Right lobe of liver (tissue), 6 donors: Measurements from ENCODE around the gene FKBP5. TPM values are rescaled to one million over a fixed set of nuclear protein-coding genes. Genes with fewer than 3 reads are reported as not detected.

Experiments used
- ATAC-seq, 4 donors: fragments of 200-7000 bp; cut with Tn5 transposase; one replicate each; pipeline ENCODE4 v1.9.1; 2020; ENCODE audit warnings: mild to moderate bottlenecking in 4 of 4, moderate library complexity in 4 of 4
- DNase-seq, 3 donors: peaks; one replicate each; pipeline ENCODE4 v3.0.0-alpha.2; 2020
- H3K27ac ChIP-seq, 3 donors: fragments of 200-600 bp; one replicate each; pipeline ENCODE4 v1.8.0; 2022
- H3K27me3 ChIP-seq, 2 donors: fragments of 200-600 bp; one replicate each; pipeline ENCODE4 v1.8.0; 2022
- H3K36me3 ChIP-seq, 4 donors: fragments of 200-600 bp; sonication (generic) in 1 of 4; one replicate each; pipeline versions ENCODE4 v1.5.1 to v1.8.0; 2017 to 2022; ENCODE audit warnings: control low read depth in 1 of 4
- H3K4me1 ChIP-seq, 4 donors: fragments of 200-600 bp; sonication (generic) in 1 of 4; one replicate each; pipeline versions ENCODE4 v1.5.1 to v1.8.0; 2017 to 2022; ENCODE audit warnings: control low read depth in 1 of 4
- H3K4me3 ChIP-seq, 3 donors: fragments of 200-600 bp; one replicate each; pipeline ENCODE4 v1.8.0; 2022
- H3K9me3 ChIP-seq, 4 donors: fragments of 200-600 bp; sonication (generic) in 1 of 4; one replicate each; pipeline versions ENCODE4 v1.5.1 to v1.8.0; 2017 to 2022; ENCODE audit warnings: control low read depth in 1 of 4
- POLR2A ChIP-seq: fragments of 450-650 bp; IDR thresholded peaks from one replicate; pipeline ENCODE4 v1.6.1; 2017; ENCODE audit warnings: antibody characterized with exemption, mild to moderate bottlenecking
- WGBS: methylation state at CpG from one replicate; pipeline ENCODE4 v1.1.6; 2018; ENCODE audit warnings: low coverage, low lambda C conversion rate; ENCODE audit not compliant: insufficient coverage; ENCODE audit errors: missing lambda C conversion rate; 5-methylcytosine and 5-hydroxymethylcytosine counted together
- intact Hi-C, 2 donors: fragments of 100-400 bp; cut with DNase I; formaldehyde crosslinking; loops; one replicate each; pipeline versions ENCODE4 v1.11.2 to v1.14.1; 2022
- total RNA-seq, 6 experiments: library from RNA; depleted of rRNA in 2 of 6; stranded (reverse); fragments of >200 nt in 2 of 6; fragmentation: NEBNext Ultra II Directional in 3 of 6; extraction: Animal tissue kit (Norgen Biotek cat#: 25700) in 3 of 6; gene quantifications; one replicate each; pipeline versions ENCODE4 v1.1.0 to v1.2.4, GENCODE V29; 2016 to 2023
- TF ChIP-seq, protein P1 (sequence below), 4 donors: fragments of 200-600 bp in 3 of 4; fragments of 450-650 bp in 1 of 4; IDR thresholded peaks; one replicate each; pipeline versions ENCODE4 v1.5.1 to v1.8.0; 2016 to 2022; ENCODE audit warnings: antibody characterized with exemption in 4 of 4, mild to moderate bottlenecking in 2 of 4
- donor health status: DM: no; HTN: yes; CAD: no.
- donor health status: DM: no; HTN: no; CAD: no.
- donor health status: DM: no; HTN: no; CAD: no.
- donor health status: DM: no; HTN: yes; CAD: no.
- donor health status: DM: no; HTN: yes; CAD: no.

FKBP5 gene
- total RNA-seq, 6 experiments from 2014 or later = 36.1 to 387 (median 111) TPM

GRCh38 chr6:35719404-35719829, 30.7 kb upstream of the FKBP5 start:
- ATAC-seq (no peak), DNase-seq (peak in 1 of 3 donors; percentile 46)
- TF ChIP-seq, protein P1, sequence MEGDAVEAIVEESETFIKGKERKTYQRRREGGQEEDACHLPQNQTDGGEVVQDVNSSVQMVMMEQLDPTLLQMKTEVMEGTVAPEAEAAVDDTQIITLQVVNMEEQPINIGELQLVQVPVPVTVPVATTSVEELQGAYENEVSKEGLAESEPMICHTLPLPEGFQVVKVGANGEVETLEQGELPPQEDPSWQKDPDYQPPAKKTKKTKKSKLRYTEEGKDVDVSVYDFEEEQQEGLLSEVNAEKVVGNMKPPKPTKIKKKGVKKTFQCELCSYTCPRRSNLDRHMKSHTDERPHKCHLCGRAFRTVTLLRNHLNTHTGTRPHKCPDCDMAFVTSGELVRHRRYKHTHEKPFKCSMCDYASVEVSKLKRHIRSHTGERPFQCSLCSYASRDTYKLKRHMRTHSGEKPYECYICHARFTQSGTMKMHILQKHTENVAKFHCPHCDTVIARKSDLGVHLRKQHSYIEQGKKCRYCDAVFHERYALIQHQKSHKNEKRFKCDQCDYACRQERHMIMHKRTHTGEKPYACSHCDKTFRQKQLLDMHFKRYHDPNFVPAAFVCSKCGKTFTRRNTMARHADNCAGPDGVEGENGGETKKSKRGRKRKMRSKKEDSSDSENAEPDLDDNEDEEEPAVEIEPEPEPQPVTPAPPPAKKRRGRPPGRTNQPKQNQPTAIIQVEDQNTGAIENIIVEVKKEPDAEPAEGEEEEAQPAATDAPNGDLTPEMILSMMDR (IDR thresholded peaks at IDR 0.05) = no peak
- no peak for TF ChIP-seq POLR2A
- H3K27ac ChIP-seq = peak overlapping the region; percentile 36 to 63 (median 56)
- peaks cover 0 to 39% (median 17%) of the 10 kb centered on the region in 4 donors for H3K4me1 ChIP-seq
- intact Hi-C loops = no loop called here
- no peaks in the 10 kb centered on the region for H3K27me3 ChIP-seq
- H3K4me3 ChIP-seq = peak overlapping the region in 1 of 3 donors; percentile 19
- no peaks in the 10 kb centered on the region for H3K9me3 ChIP-seq
- peaks cover 0 to 4% (median 0%) of the 10 kb centered on the region in 4 donors for H3K36me3 ChIP-seq
- WGBS = 62% methylated on average over 3 of the region's 5 CpGs

DNA sequence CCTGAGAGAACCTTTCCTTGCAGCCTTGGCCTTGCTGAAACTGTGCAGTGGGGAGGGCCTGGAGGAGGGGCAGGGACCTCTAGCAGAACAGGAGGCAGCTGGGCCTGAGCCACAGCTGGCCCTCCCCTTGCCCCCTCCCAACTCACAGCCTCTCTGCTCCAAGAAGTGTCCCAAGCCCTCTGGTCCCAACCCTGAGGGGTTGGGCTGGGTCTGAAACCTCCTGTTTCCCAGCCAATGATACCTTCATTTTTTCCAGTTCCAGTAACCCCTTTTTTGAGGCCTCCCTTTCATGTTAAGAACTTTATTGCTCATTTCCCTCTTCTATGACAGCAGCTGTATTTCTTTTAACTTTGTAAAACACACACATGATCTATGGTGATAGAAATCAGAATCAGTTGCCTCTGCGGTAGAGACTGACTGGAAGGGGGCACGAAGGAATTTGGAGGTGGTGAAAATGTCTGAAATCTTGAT, 30.2 kb upstream of the FKBP5 start:
- Histone ChIP-seq H3K4me3 (peak overlapping the region in 1 of 3 donors; percentile 19), H3K9me3 (no peaks in the 10 kb centered on the region), H3K27me3 (no peaks in the 10 kb centered on the region), H3K4me1 (peaks cover 0 to 34% (median 15%) of the 10 kb centered on the region in 4 donors), H3K36me3 (peaks cover 0 to 4% (median 0%) of the 10 kb centered on the region in 4 donors), H3K27ac (peak overlapping the region in 1 of 3 donors; percentile 63)
- intact Hi-C loops = no loop called here
- TF ChIP-seq, protein P1 (IDR thresholded peaks at IDR 0.05) = no peak
- TF ChIP-seq POLR2A = no peak
- 48% methylated on average over 2 of the region's 2 CpGs for WGBS
- ATAC-seq = no peak
- DNase-seq = peak in 1 of 3 donors; percentile 46

DNA sequence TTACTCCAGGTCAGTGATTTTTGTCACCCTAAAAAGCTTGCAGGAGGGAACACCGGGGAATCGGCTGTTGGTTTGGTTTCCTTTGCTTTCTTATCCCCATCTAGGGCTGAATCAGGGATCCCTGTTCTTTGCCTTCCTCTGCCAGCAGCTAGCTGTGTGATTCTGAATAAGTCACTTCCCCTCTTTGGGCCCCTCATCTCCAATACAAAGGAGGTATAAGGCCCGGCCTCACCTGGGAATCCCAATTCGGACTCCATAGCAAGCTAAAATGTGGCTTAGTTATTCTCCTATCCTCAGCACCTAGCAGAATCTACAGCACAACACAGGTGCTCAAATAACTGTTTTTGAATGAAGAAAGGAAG, 29.6 kb upstream of the FKBP5 start:
- no peak for TF ChIP-seq POLR2A
- TF ChIP-seq, protein P1 (IDR thresholded peaks at IDR 0.05) = no peak
- no peak overlapping the region for H3K27ac ChIP-seq
- ATAC-seq (no peak), DNase-seq (no peak)
- intact Hi-C loops = no loop called here
- 79% methylated on average over 4 of the region's 4 CpGs for WGBS
- no peaks in the 10 kb centered on the region for H3K9me3 ChIP-seq
- H3K27me3 ChIP-seq = no peaks in the 10 kb centered on the region
- peaks cover 0 to 28% (median 12%) of the 10 kb centered on the region in 4 donors for H3K4me1 ChIP-seq
- H3K36me3 ChIP-seq = peaks cover 0 to 4% (median 0%) of the 10 kb centered on the region in 4 donors
- H3K4me3 ChIP-seq = no peak overlapping the region

- peaks cover 0 to 4% (median 0%) of the 10 kb centered on the region in 4 donors for H3K36me3 ChIP-seq
- peaks cover 0 to 22% (median 9%) of the 10 kb centered on the region in 4 donors for H3K4me1 ChIP-seq
- DNase-seq = peak in 1 of 3 donors; percentile 45
- 72% methylated on average over 11 of the region's 19 CpGs for WGBS
- intact Hi-C loops = no loop called here
- no peaks in the 10 kb centered on the region for H3K9me3 ChIP-seq
- no peak overlapping the region for H3K4me3 ChIP-seq
- ATAC-seq = no peak
- H3K27ac ChIP-seq = no peak overlapping the region
- no peaks in the 10 kb centered on the region for H3K27me3 ChIP-seq
- TF ChIP-seq POLR2A = no peak
- TF ChIP-seq, protein P1 (IDR thresholded peaks at IDR 0.05) = no peak
Measured at GRCh38 chr6:35717449-35718374, 29.0 kb upstream of the FKBP5 start.
